IMR-90 (cell line): Measurements from ENCODE around the gene BAHD1. TPM values are rescaled to one million over a fixed set of nuclear protein-coding genes. Genes with fewer than 3 reads are reported as not detected.
A peak's percentile ranks its signal among the peaks of the same experiment; 100 is the strongest.

Experiments used
- ATAC-seq: fragments of 200-7000 bp; cut with Tn5 transposase; 2 replicates; pipeline ENCODE4 v1.9.1; 2020; ENCODE audit warnings: low read depth, mild to moderate bottlenecking, moderate library complexity
- BruUV-seq: library from RNA; stranded (reverse); fragments of 400-500 nt; replicated peaks from 2 replicates; lab custom pipeline; 2021; lab: Mats Ljungman, UMichigan
- CTCF ChIA-PET: fragments of 300-600 bp; formaldehyde crosslinking; extraction: SDS; loops from one replicate; lab custom pipeline; 2021; ENCODE audit warnings: antibody characterized with exemption; lab: Yijun Ruan, JAX
- POLR2A ChIA-PET: fragments of 300-600 bp; sonication (Branson Sonifier 250); formaldehyde crosslinking; loops from one replicate; lab custom pipeline; 2022; ENCODE audit warnings: antibody characterized with exemption; ENCODE audit not compliant: unreplicated experiment; lab: Charles Lee
- DNase-seq: peaks from one replicate; pipeline ENCODE4 v3.0.0; 2013
- H2AFZ ChIP-seq: replicated peaks from 2 replicates; pipeline ENCODE3; 2013; ENCODE audit warnings: low read length, mild to moderate bottlenecking; ENCODE audit not compliant: poor library complexity
- H2AK5ac ChIP-seq: 2 replicates; pipeline ENCODE4 v1.6.1; 2013; ENCODE audit warnings: low read depth, low read length, inconsistent platforms
- H2AK9ac ChIP-seq: replicated peaks from 2 replicates; pipeline ENCODE3; 2013; ENCODE audit warnings: mild to moderate bottlenecking, low read depth, low read length, moderate library complexity; ENCODE audit not compliant: poor library complexity
- H2BK120ac ChIP-seq: 2 replicates; pipeline ENCODE4 v1.6.1; 2013; ENCODE audit warnings: low read depth, low read length, inconsistent platforms
- H2BK15ac ChIP-seq: 3 replicates; pipeline ENCODE4 v1.6.1; 2013; ENCODE audit warnings: low read depth, low read length, inconsistent platforms
- H2BK20ac ChIP-seq: 2 replicates; pipeline ENCODE4 v1.6.1; 2013; ENCODE audit warnings: low read depth, mild to moderate bottlenecking, inconsistent platforms, low read length, moderate library complexity
- H2BK5ac ChIP-seq: 2 replicates; pipeline ENCODE4 v1.6.1; 2013; ENCODE audit warnings: mild to moderate bottlenecking, low read depth, low read length, inconsistent platforms; ENCODE audit not compliant: poor library complexity, severe bottlenecking
- H3K14ac ChIP-seq: replicated peaks from 2 replicates; pipeline ENCODE4 v1.6.1; 2013; ENCODE audit warnings: low read depth, low read length, inconsistent platforms
- H3K18ac ChIP-seq: 2 replicates; pipeline ENCODE4 v1.6.1; 2013; ENCODE audit warnings: low read depth, low read length, control low read depth
- H3K23ac ChIP-seq: 2 replicates; pipeline ENCODE4 v1.6.1; 2013; ENCODE audit warnings: low read depth, low read length, inconsistent platforms
- H3K27ac ChIP-seq: 2 replicates; pipeline ENCODE4 v1.5.1; 2013; ENCODE audit warnings: mild to moderate bottlenecking, control low read depth, low read length; ENCODE audit not compliant: insufficient read depth
- H3K27me3 ChIP-seq: 2 replicates; pipeline ENCODE4 v1.6.1; 2013; ENCODE audit warnings: low read length; ENCODE audit not compliant: control insufficient read depth, insufficient read depth
- H3K36me3 ChIP-seq: 2 replicates; pipeline ENCODE4 v1.6.1; 2013; ENCODE audit warnings: low read length, mixed read lengths; ENCODE audit not compliant: control insufficient read depth, insufficient read depth
- H3K4ac ChIP-seq: 2 replicates; pipeline ENCODE4 v1.6.1; 2013; ENCODE audit warnings: low read depth, low read length, inconsistent platforms
- H3K4me1 ChIP-seq: 2 replicates; pipeline ENCODE4 v1.6.1; 2013; ENCODE audit warnings: low read length, mixed read lengths; ENCODE audit not compliant: control insufficient read depth, insufficient read depth
- H3K4me2 ChIP-seq: 2 replicates; pipeline ENCODE4 v1.6.1; 2013; ENCODE audit warnings: low read depth, mild to moderate bottlenecking, control low read depth, low read length, moderate library complexity
- H3K4me3 ChIP-seq: 2 replicates; pipeline ENCODE4 v1.5.1; 2013; ENCODE audit warnings: low read depth, mild to moderate bottlenecking, control low read depth, low read length, moderate library complexity; ENCODE audit not compliant: insufficient read depth
- H3K56ac ChIP-seq: 2 replicates; pipeline ENCODE4 v1.6.1; 2013; ENCODE audit warnings: low read length, inconsistent platforms; ENCODE audit not compliant: insufficient read depth; ENCODE audit errors: extremely low read depth
- H3K79me1 ChIP-seq, 2 experiments: 2 replicates each; pipeline ENCODE4 v1.6.1; 2013; ENCODE audit warnings: low read length in 2 of 2, inconsistent platforms in 1 of 2, low read depth in 1 of 2
- H3K9ac ChIP-seq: 2 replicates; pipeline ENCODE4 v1.6.1; 2013; ENCODE audit warnings: low read depth, low read length, control low read depth
- H3K9me1 ChIP-seq: 2 replicates; pipeline ENCODE4 v1.6.1; 2013; ENCODE audit warnings: low read length, inconsistent platforms; ENCODE audit not compliant: insufficient read depth
- H3K9me3 ChIP-seq: 2 replicates; pipeline ENCODE4 v1.6.1; 2013; ENCODE audit warnings: low read length; ENCODE audit not compliant: control insufficient read depth, insufficient read depth
- H4K20me1 ChIP-seq: 2 replicates; pipeline ENCODE4 v1.6.1; 2013; ENCODE audit warnings: low read length, inconsistent platforms; ENCODE audit not compliant: insufficient read depth
- H4K5ac ChIP-seq: 2 replicates; pipeline ENCODE4 v1.6.1; 2013; ENCODE audit warnings: mild to moderate bottlenecking, low read depth, low read length, control low read depth
- H4K8ac ChIP-seq, 2 experiments: 2 replicates each; pipeline ENCODE4 v1.6.1; 2013; ENCODE audit warnings: low read depth in 2 of 2, low read length in 2 of 2, control low read depth in 1 of 2, inconsistent platforms in 1 of 2
- H4K91ac ChIP-seq: 2 replicates; pipeline ENCODE4 v1.6.1; 2013; ENCODE audit warnings: low read depth, low read length, inconsistent platforms; ENCODE audit not compliant: insufficient read depth
- MAZ ChIP-seq: IDR thresholded peaks from 2 replicates; pipeline ENCODE4 v1.6.1; 2012; ENCODE audit warnings: low read depth, mild to moderate bottlenecking, low read length, improper control_type of control experiment, moderate library complexity, borderline replicate concordance
- SMC3 ChIP-seq: fragments of 150-350 bp; IDR thresholded peaks from 2 replicates; pipeline ENCODE4 v1.6.1; 2016; ENCODE audit warnings: low read depth, mild to moderate bottlenecking, antibody characterized with exemption, low read length, moderate library complexity
- WGBS, 2 experiments: methylation state at CpG; one replicate each; pipeline versions ENCODE4 v1.1.5 to v1.1.7; 2013; ENCODE audit warnings: missing lambda C conversion rate in 2 of 2; ENCODE audit not compliant: insufficient read length in 1 of 2; ENCODE audit errors: extremely low coverage in 2 of 2; 5-methylcytosine and 5-hydroxymethylcytosine counted together
- dilution Hi-C: fragments of 300-500 bp; cut with HindIII; formaldehyde crosslinking; loops from one replicate; pipeline ENCODE4 v1.14.3; 2018; ENCODE audit warnings: low sequenced_read_pairs; ENCODE audit not compliant: unreplicated experiment
- in situ Hi-C: fragments of 300-500 bp; cut with MboI; formaldehyde crosslinking; loops from 3 replicates; pipeline ENCODE4 v1.14.3; 2019; ENCODE audit warnings: low sequenced_read_pairs, inconsistent platforms, mixed read lengths
- intact Hi-C: fragments of 100-400 bp; cut with micrococcal nuclease; formaldehyde crosslinking; loops from 2 replicates; pipeline ENCODE4 v1.10.0; 2022
- polyA plus RNA-seq, 3 experiments: library from polyadenylated mRNA; depleted of rRNA; stranded (reverse); fragments of >200 nt; gene quantifications; 2 replicates each; pipeline ENCODE4 v1.2.3, GENCODE V29; 2012; ENCODE audit warnings: low replicate concordance in 1 of 3
- total RNA-seq: library from RNA; depleted of rRNA; stranded (reverse); fragments of >200 nt; gene quantifications from 2 replicates; pipeline ENCODE4 v1.2.3, GENCODE V29; 2012

Gene BAHD1
- total and polyA plus RNA-seq, 2 of the 4 experiments (the other 2 are of a cell fraction), result 3.0 to 8.7 TPM

DNA sequence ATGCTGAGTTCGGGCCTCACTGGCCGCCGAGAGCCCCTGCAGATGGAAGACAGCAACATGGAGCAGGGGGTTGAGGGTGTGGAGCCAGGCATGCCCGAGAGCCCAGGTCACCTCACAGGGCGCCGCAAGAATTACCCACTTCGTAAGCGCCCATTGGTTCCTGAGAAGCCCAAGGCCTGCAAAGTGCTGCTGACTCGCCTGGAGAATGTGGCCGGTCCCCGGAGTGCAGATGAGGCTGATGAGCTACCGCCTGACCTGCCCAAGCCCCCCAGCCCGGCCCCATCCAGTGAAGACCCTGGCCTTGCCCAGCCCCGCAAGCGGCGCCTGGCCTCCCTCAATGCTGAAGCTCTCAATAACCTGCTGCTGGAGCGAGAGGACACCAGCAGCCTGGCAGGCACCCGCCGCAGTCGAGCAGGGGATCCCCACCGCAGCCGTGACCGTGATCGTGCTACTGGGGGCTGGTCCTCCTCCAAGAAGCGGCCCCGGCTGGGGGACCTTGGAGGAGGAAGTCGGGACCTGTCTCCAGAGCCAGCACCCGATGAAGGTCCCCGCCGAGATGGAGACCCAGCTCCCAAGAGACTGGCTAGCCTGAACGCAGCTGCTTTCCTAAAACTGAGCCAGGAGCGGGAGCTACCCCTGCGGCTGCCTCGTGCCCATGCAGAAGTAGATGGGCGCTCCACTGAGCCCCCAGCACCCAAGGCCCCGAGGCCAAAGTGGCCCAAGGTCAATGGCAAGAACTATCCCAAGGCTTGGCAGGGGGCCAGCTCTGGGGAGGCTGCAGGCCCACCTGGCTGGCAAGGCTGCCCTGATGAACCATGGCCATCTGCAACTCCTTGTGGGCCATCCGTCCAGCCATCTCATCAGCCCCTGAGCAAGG, 18.0 kb downstream of the BAHD1 start:
- intact Hi-C loops, result no loop called here
- Histone ChIP-seq H2AFZ (no peak overlapping the region), H2BK15ac (no peak overlapping the region), H3K9me1 (peaks cover 20% of the 10 kb centered on the region), H3K36me3 (peaks cover 21% of the 10 kb centered on the region), H2BK120ac (no peak overlapping the region), H3K27ac (no peak overlapping the region), H3K14ac (no peak overlapping the region), H3K4me2 (no peak overlapping the region), H2AK5ac (no peak overlapping the region), H3K4me1 (peaks cover 12% of the 10 kb centered on the region), H3K4me3 (no peak overlapping the region), H4K20me1 (peaks cover 58% of the 10 kb centered on the region), H4K91ac (no peak overlapping the region), H3K9ac (no peak overlapping the region), H2BK20ac (no peak overlapping the region), H2BK5ac (no peak overlapping the region), H2AK9ac (peak overlapping the region; percentile 45), H3K27me3 (no peaks in the 10 kb centered on the region), H4K5ac (no peak overlapping the region), H3K4ac (no peak overlapping the region), H3K79me1 (peaks cover 25 to 72% of the 10 kb centered on the region in 2 experiments), H3K56ac (no peak overlapping the region), H3K23ac (no peak overlapping the region), H4K8ac (no peak overlapping the region), H3K18ac (no peak overlapping the region), H3K9me3 (no peaks in the 10 kb centered on the region)
- TF ChIP-seq SMC3 (no peak), MAZ (no peak)
- no peak for ATAC-seq
- no peak for DNase-seq
- no TSS peak for BruUV-seq
- dilution Hi-C loops, result no loop called here
- 99% methylated on average over 30 of the region's 37 CpGs; no CpG with 5 or more reads in 1 of the 2 experiments for WGBS, 2 experiments
- CTCF ChIA-PET, result no interaction called here
- POLR2A ChIA-PET, result no interaction called here
- in situ Hi-C loops, result no loop called here
